H1 (cell line): ENCODE measurements around the gene CUX1.

Source experiments
- GABPA ChIP-seq: IDR thresholded peaks from 2 replicates; pipeline ENCODE4 v1.6.1; 2011; ENCODE audit warnings: mild to moderate bottlenecking, low read length, moderate library complexity, borderline replicate concordance; ENCODE audit not compliant: insufficient read depth
- NANOG ChIP-seq: IDR thresholded peaks from 2 replicates; pipeline ENCODE4 v1.6.1; 2011; ENCODE audit warnings: low read length, low read depth, mild to moderate bottlenecking, inconsistent platforms; ENCODE audit not compliant: insufficient read depth, poor library complexity, severe bottlenecking
- PHF8 ChIP-seq: fragments of 200-600 bp; sonication (generic); conservative IDR thresholded peaks from 2 replicates; pipeline ENCODE4 v1.7.1; 2012; ENCODE audit warnings: low read depth, mild to moderate bottlenecking, inconsistent platforms, low read length, moderate library complexity
- POLR2AphosphoS5 ChIP-seq: IDR thresholded peaks from 2 replicates; pipeline ENCODE4 v1.6.1; 2011; ENCODE audit warnings: low read depth, low read length
- SIX5 ChIP-seq: IDR thresholded peaks from 2 replicates; pipeline ENCODE4 v1.6.1; 2011; ENCODE audit warnings: mild to moderate bottlenecking, low read depth, low read length
- YY1 ChIP-seq: IDR thresholded peaks from 2 replicates; pipeline ENCODE4 v1.6.1; 2011; ENCODE audit warnings: low read depth, mild to moderate bottlenecking, low read length
- ZNF274 ChIP-seq: IDR thresholded peaks from 2 replicates; pipeline ENCODE4 v1.7.0; 2012; ENCODE audit warnings: low read length, borderline replicate concordance; ENCODE audit errors: extremely low read depth
- TF ChIP-seq, protein P1 (sequence below), 3 experiments: IDR thresholded peaks; 1 replicate in 2 of 3; 2 replicates in 1 of 3; pipeline versions ENCODE4 v1.5.1 to v1.6.1; 2011; ENCODE audit warnings: low read length in 3 of 3, mild to moderate bottlenecking in 3 of 3, inconsistent platforms in 2 of 3, low read depth in 1 of 3, moderate library complexity in 1 of 3; ENCODE audit not compliant: insufficient read depth in 1 of 3; ENCODE audit errors: control extremely low read depth in 1 of 3
- TF ChIP-seq, protein P2 (sequence below): IDR thresholded peaks from 2 replicates; pipeline ENCODE4 v1.6.1; 2012; ENCODE audit warnings: low read length, inconsistent platforms

DNA sequence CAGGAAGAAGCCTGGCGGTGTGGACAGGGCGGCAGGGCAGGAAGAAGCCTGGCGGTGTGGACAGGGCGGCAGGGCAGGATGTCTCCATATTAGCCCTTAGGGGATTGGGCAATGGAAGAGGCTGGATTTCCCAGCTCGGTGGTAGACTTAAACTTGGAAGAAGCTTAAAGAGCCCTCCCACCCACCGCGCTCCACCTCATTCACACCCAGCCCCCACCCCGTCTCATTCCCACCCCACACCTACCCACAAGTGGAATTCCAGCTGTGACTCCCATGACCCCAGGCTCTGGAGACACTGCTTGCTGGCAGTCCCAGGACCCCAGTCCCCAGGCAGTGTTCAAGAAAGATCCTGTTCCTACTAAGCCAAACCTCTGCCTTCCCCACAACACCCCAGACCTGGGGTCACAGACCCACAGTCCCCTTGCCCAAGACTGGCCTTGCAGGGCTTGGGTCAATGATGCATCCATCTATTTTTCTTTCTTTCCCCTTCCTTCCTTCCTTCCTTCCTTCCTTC, 504.8 kb downstream of the CUX1 start:
- TF ChIP-seq, protein P1, sequence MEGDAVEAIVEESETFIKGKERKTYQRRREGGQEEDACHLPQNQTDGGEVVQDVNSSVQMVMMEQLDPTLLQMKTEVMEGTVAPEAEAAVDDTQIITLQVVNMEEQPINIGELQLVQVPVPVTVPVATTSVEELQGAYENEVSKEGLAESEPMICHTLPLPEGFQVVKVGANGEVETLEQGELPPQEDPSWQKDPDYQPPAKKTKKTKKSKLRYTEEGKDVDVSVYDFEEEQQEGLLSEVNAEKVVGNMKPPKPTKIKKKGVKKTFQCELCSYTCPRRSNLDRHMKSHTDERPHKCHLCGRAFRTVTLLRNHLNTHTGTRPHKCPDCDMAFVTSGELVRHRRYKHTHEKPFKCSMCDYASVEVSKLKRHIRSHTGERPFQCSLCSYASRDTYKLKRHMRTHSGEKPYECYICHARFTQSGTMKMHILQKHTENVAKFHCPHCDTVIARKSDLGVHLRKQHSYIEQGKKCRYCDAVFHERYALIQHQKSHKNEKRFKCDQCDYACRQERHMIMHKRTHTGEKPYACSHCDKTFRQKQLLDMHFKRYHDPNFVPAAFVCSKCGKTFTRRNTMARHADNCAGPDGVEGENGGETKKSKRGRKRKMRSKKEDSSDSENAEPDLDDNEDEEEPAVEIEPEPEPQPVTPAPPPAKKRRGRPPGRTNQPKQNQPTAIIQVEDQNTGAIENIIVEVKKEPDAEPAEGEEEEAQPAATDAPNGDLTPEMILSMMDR (IDR thresholded peaks at IDR 0.05; ENCODE audit: control extremely low read depth in 1 of 3, insufficient read depth in 1 of 3, low read depth in 1 of 3, low read length in 3 of 3): no peak
- TF ChIP-seq, protein P2, sequence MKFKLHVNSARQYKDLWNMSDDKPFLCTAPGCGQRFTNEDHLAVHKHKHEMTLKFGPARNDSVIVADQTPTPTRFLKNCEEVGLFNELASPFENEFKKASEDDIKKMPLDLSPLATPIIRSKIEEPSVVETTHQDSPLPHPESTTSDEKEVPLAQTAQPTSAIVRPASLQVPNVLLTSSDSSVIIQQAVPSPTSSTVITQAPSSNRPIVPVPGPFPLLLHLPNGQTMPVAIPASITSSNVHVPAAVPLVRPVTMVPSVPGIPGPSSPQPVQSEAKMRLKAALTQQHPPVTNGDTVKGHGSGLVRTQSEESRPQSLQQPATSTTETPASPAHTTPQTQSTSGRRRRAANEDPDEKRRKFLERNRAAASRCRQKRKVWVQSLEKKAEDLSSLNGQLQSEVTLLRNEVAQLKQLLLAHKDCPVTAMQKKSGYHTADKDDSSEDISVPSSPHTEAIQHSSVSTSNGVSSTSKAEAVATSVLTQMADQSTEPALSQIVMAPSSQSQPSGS: no peak
- no peak for TF ChIP-seq GABPA
- TF ChIP-seq YY1: no peak
- TF ChIP-seq SIX5: no peak
- no peak for TF ChIP-seq PHF8
- no peak for TF ChIP-seq ZNF274
- no peak for TF ChIP-seq NANOG
- TF ChIP-seq POLR2AphosphoS5: no peak
